Activated naive CD8-positive, alpha-beta T cell treated with anti-CD3 and anti-CD28 coated beads, Interleukin-2, amount 50 U/mL, for 16 hours (primary cell): ENCODE results near the gene PRAC2.

Source experiments
- DNase-seq: peaks from one replicate; pipeline ENCODE4 v3.0.0-alpha.2; 2020; ENCODE audit warnings: low read depth, low spot score

The PRAC2 gene

GRCh38 chr17:48720266-48721008, 2.5 kb upstream of the PRAC2 start:
- DNase-seq: no peak

- no peak for DNase-seq
Measured at GRCh38 chr17:48721009-48721402, 2.0 kb upstream of the PRAC2 start.

- DNase-seq: no peak
Measured at GRCh38 chr17:48722201-48722907, 631 bp upstream of the PRAC2 start, which contains the start of gene PRAC1. PRAC1 (minus strand) TSS chr17:48722518; CDS start chr17:48722392, 126 bp downstream.

- no peak for DNase-seq
Measured at GRCh38 chr17:48723423-48724250, 652 bp downstream of the PRAC2 start.

GRCh38 chr17:48724251-48725003, 1.4 kb downstream of the PRAC2 start:
- DNase-seq: peak; percentile 55

GRCh38 chr17:48725004-48725287, 2.0 kb downstream of the PRAC2 start:
- no peak for DNase-seq

- DNase-seq: no peak
Measured at GRCh38 chr17:48725288-48726064, 2.5 kb downstream of the PRAC2 start.

- DNase-seq: no peak
Measured at GRCh38 chr17:48726114-48726915, 3.3 kb downstream of the PRAC2 start.

- no peak for DNase-seq
Measured at GRCh38 chr17:48726916-48727286, 3.9 kb downstream of the PRAC2 start.

- no peak for DNase-seq
Measured at GRCh38 chr17:48727415-48728175, 4.6 kb downstream of the PRAC2 start.

- DNase-seq: no peak
Measured at GRCh38 chr17:48728232-48729231, 5.5 kb downstream of the PRAC2 start, which contains the start of gene HOXB13. HOXB13 (minus strand) TSS chr17:48728750; CDS start chr17:48728593, 157 bp downstream.

GRCh38 chr17:48729335-48730239, 6.6 kb downstream of the PRAC2 start:
- no peak for DNase-seq

- no peak for DNase-seq
Measured at GRCh38 chr17:48730240-48730550, 7.2 kb downstream of the PRAC2 start.

- DNase-seq: no peak
Measured at GRCh38 chr17:48731355-48731754, 8.4 kb downstream of the PRAC2 start.

GRCh38 chr17:48732688-48733629, 10.0 kb downstream of the PRAC2 start:
- DNase-seq: no peak
